ES-I3 (cell line): ENCODE data around the gene EXOC5.
"Not testable (repeated sequence)": the region's sequence is repeated elsewhere in the genome, so short reads cannot be mapped to it uniquely, and the experiment has no call there.

Experiments used
- H3K36me3 ChIP-seq: 2 replicates; pipeline ENCODE4 v1.6.1; 2013; ENCODE audit warnings: mild to moderate bottlenecking, low read length, control low read depth, moderate library complexity; ENCODE audit not compliant: insufficient read depth
- H3K4me1 ChIP-seq: 2 replicates; pipeline ENCODE4 v1.6.1; 2013; ENCODE audit warnings: mild to moderate bottlenecking, control low read depth, low read length; ENCODE audit not compliant: insufficient read depth
- H3K9ac ChIP-seq: 2 replicates; pipeline ENCODE4 v1.6.1; 2013; ENCODE audit warnings: low read depth, mild to moderate bottlenecking, low read length, moderate library complexity
- H3K9me3 ChIP-seq: 2 replicates; pipeline ENCODE4 v1.6.1; 2013; ENCODE audit warnings: mild to moderate bottlenecking, low read length, moderate library complexity; ENCODE audit not compliant: control insufficient read depth, insufficient read depth

EXOC5 gene

GRCh38 chr14:57228320-57228719 is 40.4 kb downstream of the EXOC5 start:
- not testable (repeated sequence) for H3K4me1 ChIP-seq, H3K9me3 ChIP-seq, H3K9ac ChIP-seq, H3K36me3 ChIP-seq

DNA sequence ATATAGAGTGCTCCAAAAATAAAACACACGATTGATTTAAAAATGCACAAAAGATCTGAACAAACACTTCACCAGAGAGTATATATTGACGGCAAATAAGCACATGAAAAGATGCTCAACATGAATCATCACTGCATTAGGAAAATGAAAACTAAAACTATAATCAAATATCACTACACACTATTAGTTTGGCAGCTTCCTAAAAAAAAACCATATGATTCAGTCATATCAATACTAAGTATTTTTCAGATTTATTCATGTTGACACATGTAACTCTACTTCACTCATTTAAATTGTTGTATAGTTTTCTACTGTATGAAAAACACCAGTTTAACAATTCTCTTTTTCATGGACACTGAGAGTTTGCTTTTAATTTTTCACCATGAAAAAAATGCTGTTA is 41.6 kb downstream of the EXOC5 start:
- H3K36me3 ChIP-seq: no peaks in the 10 kb centered on the region; the same call in 1 of the 2 replicates
- H3K9ac ChIP-seq: no peak overlapping the region
- peaks cover 5% of the 10 kb centered on the region; the same call in 1 of the 2 replicates for H3K4me1 ChIP-seq
- H3K9me3 ChIP-seq: no peaks in the 10 kb centered on the region

- Histone ChIP-seq H3K36me3 (peaks cover 6% of the 10 kb centered on the region), H3K9me3 (no peaks in the 10 kb centered on the region), H3K9ac (no peak overlapping the region), H3K4me1 (peaks cover 5% of the 10 kb centered on the region; the same call in 1 of the 2 replicates)
Observed at GRCh38 chr14:57221931-57222330, 46.8 kb downstream of the EXOC5 start.

DNA sequence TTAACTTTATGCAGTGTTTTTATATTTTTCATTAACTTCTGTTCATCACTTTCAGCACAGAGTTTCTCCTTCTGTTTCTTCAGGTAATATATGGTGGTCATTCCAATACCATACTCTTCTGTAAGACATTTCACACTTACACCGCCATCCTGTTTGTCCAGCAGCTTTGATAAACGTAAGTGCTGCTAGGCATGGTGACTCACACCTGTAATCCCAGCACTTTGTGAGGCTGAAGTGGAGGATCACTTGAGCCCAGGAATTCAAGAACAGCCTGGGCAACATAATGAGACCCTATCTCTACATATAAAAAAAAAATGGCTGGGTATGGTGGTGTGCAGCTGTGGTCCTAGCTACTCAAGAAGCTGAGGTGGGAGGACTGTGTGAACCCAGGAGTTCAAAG is 55.8 kb downstream of the EXOC5 start:
- Histone ChIP-seq H3K9me3 (no peaks in the 10 kb centered on the region), H3K4me1 (no peaks in the 10 kb centered on the region), H3K9ac (no peak overlapping the region), H3K36me3 (peaks cover 10% of the 10 kb centered on the region)

GRCh38 chr14:57209561-57209960 is 59.1 kb downstream of the EXOC5 start:
- Histone ChIP-seq H3K4me1 (no peaks in the 10 kb centered on the region), H3K36me3 (peaks cover 3% of the 10 kb centered on the region), H3K9me3 (no peaks in the 10 kb centered on the region), H3K9ac (no peak overlapping the region)

GRCh38 chr14:57205938-57206337 is 62.8 kb downstream of the EXOC5 start:
- H3K9ac ChIP-seq: no peak overlapping the region
- no peaks in the 10 kb centered on the region for H3K4me1 ChIP-seq
- H3K36me3 ChIP-seq: no peaks in the 10 kb centered on the region; the same call in 1 of the 2 replicates
- H3K9me3 ChIP-seq: no peaks in the 10 kb centered on the region

- not testable (repeated sequence) for H3K9ac ChIP-seq, H3K4me1 ChIP-seq, H3K36me3 ChIP-seq, H3K9me3 ChIP-seq
Observed at GRCh38 chr14:57202672-57203071, 66.0 kb downstream of the EXOC5 start.

DNA sequence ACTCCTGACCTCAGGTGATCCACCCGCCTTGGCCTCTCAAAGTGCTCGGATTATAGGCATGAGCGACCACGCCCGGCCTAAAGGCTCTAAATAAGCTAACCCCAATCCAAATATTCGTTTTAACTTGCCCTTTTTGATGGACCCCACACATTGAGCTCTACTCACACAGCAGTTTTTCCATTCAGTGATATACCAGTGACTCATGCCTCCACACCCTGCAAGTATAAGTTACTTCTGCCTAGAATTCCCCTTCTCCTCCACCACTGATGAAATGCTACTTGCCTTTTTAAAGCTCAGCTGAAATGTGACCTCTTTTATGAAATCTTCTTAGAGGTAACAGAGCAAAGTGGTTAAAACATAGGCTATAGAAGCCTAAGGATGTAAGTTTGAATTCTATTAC is 68.8 kb downstream of the EXOC5 start:
- H3K9me3 ChIP-seq: no peaks in the 10 kb centered on the region
- H3K4me1 ChIP-seq: no peaks in the 10 kb centered on the region
- H3K9ac ChIP-seq: no peak overlapping the region
- no peaks in the 10 kb centered on the region for H3K36me3 ChIP-seq

- Histone ChIP-seq H3K9me3 (no peaks in the 10 kb centered on the region), H3K36me3 (no peaks in the 10 kb centered on the region), H3K9ac (no peak overlapping the region), H3K4me1 (no peaks in the 10 kb centered on the region)
Observed at GRCh38 chr14:57189070-57189469, 79.6 kb downstream of the EXOC5 start.

DNA sequence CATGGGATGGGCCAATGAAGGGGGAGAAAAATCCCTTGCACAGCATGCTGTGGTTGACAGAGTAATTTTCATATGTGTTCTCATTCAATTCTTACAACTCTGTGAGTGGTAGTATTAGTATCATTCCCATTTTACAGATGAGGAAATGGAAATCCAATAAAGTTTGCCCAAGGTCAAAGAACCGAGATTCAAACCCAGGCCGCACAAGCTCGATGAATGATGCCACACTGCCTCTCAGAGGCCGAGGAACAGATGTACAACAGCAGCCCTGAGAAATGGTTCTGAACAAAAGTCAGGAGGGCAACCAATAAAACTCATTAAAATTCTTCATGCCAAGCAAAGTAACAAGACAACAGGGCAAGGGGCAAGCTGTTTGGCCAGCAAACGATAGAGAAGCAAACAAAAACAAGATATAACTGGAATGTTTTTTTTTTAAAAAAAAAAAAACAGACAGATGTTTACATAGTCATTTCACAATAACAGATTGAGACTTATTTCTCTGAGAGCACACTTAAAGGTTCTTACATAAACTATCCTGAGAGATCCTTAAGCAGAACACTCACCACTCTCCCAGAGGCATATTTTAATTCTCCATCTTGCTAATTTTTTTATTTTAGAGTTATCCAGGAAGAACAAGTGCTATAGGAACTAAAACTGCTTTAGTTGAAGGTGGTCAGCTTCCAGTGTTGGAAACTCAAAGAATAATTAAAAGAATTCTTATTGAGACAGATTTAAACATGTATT is 85.8 kb downstream of the EXOC5 start:
- H3K4me1 ChIP-seq: no peaks in the 10 kb centered on the region
- no peaks in the 10 kb centered on the region for H3K9me3 ChIP-seq
- H3K36me3 ChIP-seq: no peaks in the 10 kb centered on the region

DNA sequence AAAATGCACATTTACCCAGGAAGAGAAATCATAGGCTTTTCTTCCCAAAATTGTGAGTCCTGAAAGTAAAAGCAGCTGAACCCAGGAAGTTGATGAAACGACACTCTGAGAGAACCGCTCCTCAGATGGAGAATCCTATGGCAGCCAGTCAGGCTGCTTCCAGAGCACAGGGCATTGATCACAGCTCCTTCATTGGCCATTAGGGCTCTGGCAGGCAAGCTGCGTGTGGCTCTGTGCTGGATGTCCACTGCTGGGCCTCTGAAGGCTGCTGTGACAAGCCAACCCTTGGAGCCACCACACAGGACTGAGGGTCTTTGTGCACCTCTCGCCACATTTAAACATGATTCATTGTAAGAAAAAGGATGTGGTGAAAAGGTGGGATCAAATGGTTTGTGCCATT is 89.4 kb downstream of the EXOC5 start:
- Histone ChIP-seq H3K9me3 (no peaks in the 10 kb centered on the region), H3K9ac (no peak overlapping the region), H3K4me1 (no peaks in the 10 kb centered on the region), H3K36me3 (no peaks in the 10 kb centered on the region)

More for the DNA sequence above, 85.8 kb downstream of the EXOC5 start:
- H3K9ac ChIP-seq: no peak overlapping the region

DNA sequence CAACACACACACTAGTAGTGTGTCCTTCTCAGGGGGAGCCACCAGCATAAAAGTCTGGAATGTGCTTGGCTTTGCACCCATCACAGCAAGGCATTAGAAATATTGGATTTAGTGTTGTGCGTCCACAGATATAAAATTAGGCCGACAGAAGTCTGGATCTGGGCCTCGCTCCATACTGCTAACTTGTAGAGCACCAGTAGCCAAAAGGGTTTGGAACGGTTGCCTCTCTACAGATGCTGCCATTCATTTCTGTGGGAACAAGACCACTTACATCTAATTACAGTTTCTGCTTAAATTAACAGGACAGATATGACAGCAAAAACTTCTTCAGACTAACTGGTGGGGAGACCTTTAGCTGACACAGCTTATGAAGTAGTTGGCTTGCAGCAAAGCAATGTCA is 94.2 kb downstream of the EXOC5 start:
- H3K4me1 ChIP-seq: peaks cover 8% of the 10 kb centered on the region; the same call in 1 of the 2 replicates
- H3K9ac ChIP-seq: no peak overlapping the region
- no peaks in the 10 kb centered on the region for H3K36me3 ChIP-seq
- no peaks in the 10 kb centered on the region for H3K9me3 ChIP-seq

DNA sequence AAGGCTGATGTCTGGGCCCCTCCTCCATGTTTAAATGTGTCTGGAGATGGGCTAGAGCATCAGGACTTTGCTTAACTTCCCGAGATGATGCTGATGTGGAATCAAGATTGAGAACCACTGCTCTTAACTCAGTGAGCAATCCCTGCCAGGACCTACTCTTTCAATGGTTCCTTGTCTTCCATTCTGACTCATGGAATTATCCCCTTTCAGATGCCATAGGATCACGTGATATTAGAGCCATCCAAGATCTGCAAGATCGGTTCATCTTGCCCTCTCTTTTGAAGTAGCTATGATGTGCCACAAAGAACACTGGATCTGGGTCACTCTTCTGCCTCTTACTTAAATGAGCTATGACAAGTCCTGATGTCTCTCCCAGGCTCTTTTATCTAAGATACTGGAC is 96.8 kb downstream of the EXOC5 start:
- Histone ChIP-seq H3K9me3 (no peaks in the 10 kb centered on the region), H3K4me1 (peaks cover 13% of the 10 kb centered on the region), H3K9ac (no peak overlapping the region), H3K36me3 (no peaks in the 10 kb centered on the region)

GRCh38 chr14:57171363-57171762 is 97.3 kb downstream of the EXOC5 start:
- H3K36me3 ChIP-seq: no peaks in the 10 kb centered on the region
- H3K4me1 ChIP-seq: peaks cover 13% of the 10 kb centered on the region
- H3K9me3 ChIP-seq: no peaks in the 10 kb centered on the region
- no peak overlapping the region for H3K9ac ChIP-seq

DNA sequence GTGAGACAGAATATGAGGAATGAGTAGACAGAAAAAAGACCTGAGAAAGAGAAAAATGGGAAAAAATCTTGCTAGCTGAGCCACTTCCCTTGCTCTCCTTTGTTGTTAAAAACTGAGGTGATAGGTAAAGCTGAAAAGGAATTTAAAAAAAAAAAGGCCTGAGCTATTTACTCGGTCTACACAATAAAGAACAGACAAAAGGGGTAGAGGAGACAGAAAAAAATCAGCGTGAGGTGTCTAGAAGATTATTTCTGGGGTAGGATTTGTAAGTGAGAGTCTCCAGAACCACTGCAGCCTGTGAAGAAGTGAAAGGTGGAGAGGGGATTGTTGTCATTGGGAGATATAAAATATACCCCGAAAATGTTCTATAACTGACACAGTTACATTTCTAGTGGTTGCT is 98.8 kb downstream of the EXOC5 start:
- H3K36me3 ChIP-seq: no peaks in the 10 kb centered on the region
- H3K4me1 ChIP-seq: peaks cover 13% of the 10 kb centered on the region
- H3K9me3 ChIP-seq: no peaks in the 10 kb centered on the region
- H3K9ac ChIP-seq: no peak overlapping the region
